WTC11 (cell line): ENCODE data around the gene NR2F1. TPM values are rescaled to one million over a fixed set of nuclear protein-coding genes. Genes with fewer than 3 reads are reported as not detected.

ENCODE experiments used
- ATAC-seq: fragments of 200-7000 bp; cut with Tn5 transposase; 2 replicates; pipeline ENCODE4 v1.10.0; 2021; ENCODE audit warnings: mild to moderate bottlenecking, moderate library complexity
- CTCF ChIA-PET: fragments of 300-600 bp; sonication (Branson Sonifier 250); formaldehyde crosslinking; loops from one replicate; lab custom pipeline; 2021; ENCODE audit warnings: antibody characterized with exemption; lab: Charles Lee
- POLR2A ChIA-PET: fragments of 350-600 bp; sonication (Branson Sonifier 250); formaldehyde crosslinking; loops from one replicate; lab custom pipeline; 2021; ENCODE audit warnings: antibody characterized with exemption; lab: Charles Lee
- DNase-seq: peaks from one replicate; pipeline ENCODE4 v3.0.0; 2021; ENCODE audit warnings: low spot score
- H3K27ac Mint-ChIP-seq: 2 replicates; pipeline ENCODE4 v1.8.0; 2021; ENCODE audit warnings: mixed read lengths
- H3K27me3 Mint-ChIP-seq: 2 replicates; pipeline ENCODE4 v1.8.0; 2021; ENCODE audit warnings: low read depth, mild to moderate bottlenecking, moderate library complexity, mixed read lengths
- H3K36me3 Mint-ChIP-seq: 2 replicates; pipeline ENCODE4 v1.8.0; 2021; ENCODE audit warnings: mixed read lengths
- H3K4me1 Mint-ChIP-seq: 2 replicates; pipeline ENCODE4 v1.8.0; 2022; ENCODE audit warnings: mixed read lengths
- H3K4me3 Mint-ChIP-seq: 2 replicates; pipeline ENCODE4 v1.8.0; 2021; ENCODE audit warnings: mild to moderate bottlenecking, moderate library complexity, mixed read lengths
- H3K9me3 Mint-ChIP-seq: 2 replicates; pipeline ENCODE4 v1.8.0; 2021; ENCODE audit warnings: mixed read lengths
- AR ChIP-seq: fragments of 250-450 bp; sonication (Bioruptor Pico); IDR thresholded peaks from 2 replicates; pipeline ENCODE4 v1.9.0; 2021; ENCODE audit warnings: mild to moderate bottlenecking
- ATF1 ChIP-seq: sonication (generic); formaldehyde crosslinking; IDR thresholded peaks from 2 replicates; pipeline ENCODE4 v1.8.1; 2023; ENCODE audit warnings: mild to moderate bottlenecking, moderate library complexity, missing genetic modification reagents
- CDX4 ChIP-seq: fragments of 250-450 bp; sonication (Bioruptor Pico); IDR thresholded peaks from 2 replicates; pipeline ENCODE4 v1.9.0; 2021; ENCODE audit warnings: moderate library complexity, mild to moderate bottlenecking, inconsistent platforms, borderline replicate concordance
- FOXJ3 ChIP-seq: sonication (generic); formaldehyde crosslinking; IDR thresholded peaks from 2 replicates; pipeline ENCODE4 v1.9.0; 2021; ENCODE audit warnings: missing genetic modification reagents, mild to moderate bottlenecking, borderline replicate concordance
- FOXP4 ChIP-seq: sonication (generic); formaldehyde crosslinking; IDR thresholded peaks from 2 replicates; pipeline ENCODE4 v1.8.0; 2022; ENCODE audit warnings: mild to moderate bottlenecking, missing genetic modification reagents
- GABPB1 ChIP-seq: sonication (generic); formaldehyde crosslinking; IDR thresholded peaks from 2 replicates; pipeline ENCODE4 v1.8.1; 2023; ENCODE audit warnings: mild to moderate bottlenecking, missing genetic modification reagents
- HMGA2 ChIP-seq: fragments of 250-450 bp; sonication (Bioruptor Pico); IDR thresholded peaks from 2 replicates; pipeline ENCODE4 v1.4.0; 2021; ENCODE audit warnings: mild to moderate bottlenecking, moderate library complexity
- HMGXB4 ChIP-seq: sonication (generic); formaldehyde crosslinking; IDR thresholded peaks from 2 replicates; pipeline ENCODE4 v1.8.1; 2023; ENCODE audit warnings: mild to moderate bottlenecking, moderate library complexity, missing genetic modification reagents
- MXD4 ChIP-seq: fragments of 250-450 bp; sonication (Bioruptor Pico); IDR thresholded peaks from 2 replicates; pipeline ENCODE4 v1.8.0; 2021; ENCODE audit warnings: mild to moderate bottlenecking, moderate library complexity, borderline replicate concordance
- MYBL2 ChIP-seq: sonication (generic); formaldehyde crosslinking; IDR thresholded peaks from 2 replicates; pipeline ENCODE4 v1.8.1; 2023; ENCODE audit warnings: mild to moderate bottlenecking, moderate library complexity, missing genetic modification reagents
- SMAD3 ChIP-seq: sonication (generic); formaldehyde crosslinking; IDR thresholded peaks from 2 replicates; pipeline ENCODE4 v1.8.0; 2022; ENCODE audit warnings: missing genetic modification reagents, mild to moderate bottlenecking, borderline replicate concordance
- SP1 ChIP-seq: sonication (generic); formaldehyde crosslinking; conservative IDR thresholded peaks from 2 replicates; pipeline ENCODE4 v1.8.1; 2022; ENCODE audit warnings: missing genetic modification reagents
- TCF7 ChIP-seq: sonication (generic); formaldehyde crosslinking; IDR thresholded peaks from 2 replicates; pipeline ENCODE4 v1.8.0; 2022; ENCODE audit warnings: mild to moderate bottlenecking, low read depth, missing genetic modification reagents, moderate library complexity
- ZNF219 ChIP-seq: sonication (generic); formaldehyde crosslinking; IDR thresholded peaks from 2 replicates; pipeline ENCODE4 v1.8.0; 2023; ENCODE audit warnings: missing genetic modification reagents, mild to moderate bottlenecking, borderline replicate concordance
- ZNF263 ChIP-seq: sonication (generic); formaldehyde crosslinking; IDR thresholded peaks from 2 replicates; pipeline ENCODE4 v1.8.1; 2022; ENCODE audit warnings: low read depth, mild to moderate bottlenecking, moderate library complexity, missing genetic modification reagents
- ZNF317 ChIP-seq: sonication (generic); formaldehyde crosslinking; IDR thresholded peaks from 2 replicates; pipeline ENCODE4 v1.8.1; 2023; ENCODE audit warnings: low read depth, mild to moderate bottlenecking, moderate library complexity, missing genetic modification reagents, borderline replicate concordance
- total RNA-seq: library from RNA; stranded (reverse); gene quantifications from 3 replicates; pipeline ENCODE4 v1.2.3, GENCODE V29; 2021
- TF ChIP-seq, protein P1 (sequence below): fragments of 250-450 bp; sonication (Bioruptor Pico); IDR thresholded peaks from 2 replicates; pipeline ENCODE4 v2.1.2; 2022; ENCODE audit warnings: mild to moderate bottlenecking, moderate library complexity
- TF ChIP-seq, protein P2 (sequence below): sonication (generic); formaldehyde crosslinking; IDR thresholded peaks from 2 replicates; pipeline ENCODE4 v1.8.0; 2023; ENCODE audit warnings: missing genetic modification reagents, mild to moderate bottlenecking, borderline replicate concordance
- TF ChIP-seq, protein P3 (sequence below): sonication (generic); formaldehyde crosslinking; IDR thresholded peaks from 2 replicates; pipeline ENCODE4 v1.8.1; 2022; ENCODE audit warnings: low read depth, missing genetic modification reagents, borderline replicate concordance
- TF ChIP-seq, protein P4 (sequence below): sonication (generic); formaldehyde crosslinking; IDR thresholded peaks from 2 replicates; pipeline ENCODE4 v1.8.1; 2022; ENCODE audit warnings: missing genetic modification reagents, borderline replicate concordance

Gene NR2F1
- total RNA-seq, 1 experiment from 2014 or later: 0.31 TPM

DNA sequence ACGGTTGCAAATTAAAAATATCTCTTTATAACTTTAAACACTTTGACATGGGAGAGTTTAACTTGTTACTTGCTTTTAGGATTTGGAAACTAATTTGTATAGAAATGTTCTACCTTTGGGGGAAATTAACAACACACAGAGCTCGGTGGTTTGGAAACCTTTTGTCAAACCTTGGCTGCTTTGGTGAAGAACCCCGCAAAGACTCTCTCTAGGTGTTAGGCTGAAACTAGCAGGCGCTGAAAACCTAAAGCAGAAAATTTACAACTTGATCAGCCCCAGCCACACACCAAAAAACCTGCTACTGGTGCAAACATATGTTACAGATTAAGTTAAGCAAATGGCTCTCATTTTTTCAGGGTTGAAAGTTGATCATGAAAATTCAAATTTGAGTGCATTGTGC lies 25.8 kb downstream of the NR2F1 start (continued):
- TF ChIP-seq, protein P1, sequence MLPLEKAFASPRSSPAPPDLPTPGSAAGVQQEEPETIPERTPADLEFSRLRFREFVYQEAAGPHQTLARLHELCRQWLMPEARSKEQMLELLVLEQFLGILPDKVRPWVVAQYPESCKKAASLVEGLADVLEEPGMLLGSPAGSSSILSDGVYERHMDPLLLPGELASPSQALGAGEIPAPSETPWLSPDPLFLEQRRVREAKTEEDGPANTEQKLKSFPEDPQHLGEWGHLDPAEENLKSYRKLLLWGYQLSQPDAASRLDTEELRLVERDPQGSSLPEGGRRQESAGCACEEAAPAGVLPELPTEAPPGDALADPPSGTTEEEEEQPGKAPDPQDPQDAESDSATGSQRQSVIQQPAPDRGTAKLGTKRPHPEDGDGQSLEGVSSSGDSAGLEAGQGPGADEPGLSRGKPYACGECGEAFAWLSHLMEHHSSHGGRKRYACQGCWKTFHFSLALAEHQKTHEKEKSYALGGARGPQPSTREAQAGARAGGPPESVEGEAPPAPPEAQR: no peak

GRCh38 chr5:93609762-93610161 lies 26.7 kb downstream of the NR2F1 start:
- TF ChIP-seq FOXP4 (CRISPR knock-in tag) (no peak), GABPB1 (CRISPR knock-in tag) (no peak), CDX4 (no peak), HMGXB4 (CRISPR knock-in tag) (no peak), TCF7 (no peak), MXD4 (CRISPR knock-in tag) (no peak), ZNF219 (no peak), ATF1 (no peak), SP1 (no peak), MYBL2 (no peak), ZNF263 (CRISPR knock-in tag) (no peak), SMAD3 (CRISPR knock-in tag) (no peak), HMGA2 (no peak), AR (CRISPR knock-in tag) (no peak), ZNF317 (no peak), FOXJ3 (no peak)
- TF ChIP-seq, protein P2, sequence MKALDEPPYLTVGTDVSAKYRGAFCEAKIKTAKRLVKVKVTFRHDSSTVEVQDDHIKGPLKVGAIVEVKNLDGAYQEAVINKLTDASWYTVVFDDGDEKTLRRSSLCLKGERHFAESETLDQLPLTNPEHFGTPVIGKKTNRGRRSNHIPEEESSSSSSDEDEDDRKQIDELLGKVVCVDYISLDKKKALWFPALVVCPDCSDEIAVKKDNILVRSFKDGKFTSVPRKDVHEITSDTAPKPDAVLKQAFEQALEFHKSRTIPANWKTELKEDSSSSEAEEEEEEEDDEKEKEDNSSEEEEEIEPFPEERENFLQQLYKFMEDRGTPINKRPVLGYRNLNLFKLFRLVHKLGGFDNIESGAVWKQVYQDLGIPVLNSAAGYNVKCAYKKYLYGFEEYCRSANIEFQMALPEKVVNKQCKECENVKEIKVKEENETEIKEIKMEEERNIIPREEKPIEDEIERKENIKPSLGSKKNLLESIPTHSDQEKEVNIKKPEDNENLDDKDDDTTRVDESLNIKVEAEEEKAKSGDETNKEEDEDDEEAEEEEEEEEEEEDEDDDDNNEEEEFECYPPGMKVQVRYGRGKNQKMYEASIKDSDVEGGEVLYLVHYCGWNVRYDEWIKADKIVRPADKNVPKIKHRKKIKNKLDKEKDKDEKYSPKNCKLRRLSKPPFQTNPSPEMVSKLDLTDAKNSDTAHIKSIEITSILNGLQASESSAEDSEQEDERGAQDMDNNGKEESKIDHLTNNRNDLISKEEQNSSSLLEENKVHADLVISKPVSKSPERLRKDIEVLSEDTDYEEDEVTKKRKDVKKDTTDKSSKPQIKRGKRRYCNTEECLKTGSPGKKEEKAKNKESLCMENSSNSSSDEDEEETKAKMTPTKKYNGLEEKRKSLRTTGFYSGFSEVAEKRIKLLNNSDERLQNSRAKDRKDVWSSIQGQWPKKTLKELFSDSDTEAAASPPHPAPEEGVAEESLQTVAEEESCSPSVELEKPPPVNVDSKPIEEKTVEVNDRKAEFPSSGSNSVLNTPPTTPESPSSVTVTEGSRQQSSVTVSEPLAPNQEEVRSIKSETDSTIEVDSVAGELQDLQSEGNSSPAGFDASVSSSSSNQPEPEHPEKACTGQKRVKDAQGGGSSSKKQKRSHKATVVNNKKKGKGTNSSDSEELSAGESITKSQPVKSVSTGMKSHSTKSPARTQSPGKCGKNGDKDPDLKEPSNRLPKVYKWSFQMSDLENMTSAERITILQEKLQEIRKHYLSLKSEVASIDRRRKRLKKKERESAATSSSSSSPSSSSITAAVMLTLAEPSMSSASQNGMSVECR (CRISPR knock-in tag): no peak
- TF ChIP-seq, protein P3, sequence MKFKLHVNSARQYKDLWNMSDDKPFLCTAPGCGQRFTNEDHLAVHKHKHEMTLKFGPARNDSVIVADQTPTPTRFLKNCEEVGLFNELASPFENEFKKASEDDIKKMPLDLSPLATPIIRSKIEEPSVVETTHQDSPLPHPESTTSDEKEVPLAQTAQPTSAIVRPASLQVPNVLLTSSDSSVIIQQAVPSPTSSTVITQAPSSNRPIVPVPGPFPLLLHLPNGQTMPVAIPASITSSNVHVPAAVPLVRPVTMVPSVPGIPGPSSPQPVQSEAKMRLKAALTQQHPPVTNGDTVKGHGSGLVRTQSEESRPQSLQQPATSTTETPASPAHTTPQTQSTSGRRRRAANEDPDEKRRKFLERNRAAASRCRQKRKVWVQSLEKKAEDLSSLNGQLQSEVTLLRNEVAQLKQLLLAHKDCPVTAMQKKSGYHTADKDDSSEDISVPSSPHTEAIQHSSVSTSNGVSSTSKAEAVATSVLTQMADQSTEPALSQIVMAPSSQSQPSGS (CRISPR knock-in tag): no peak
- TF ChIP-seq, protein P4, sequence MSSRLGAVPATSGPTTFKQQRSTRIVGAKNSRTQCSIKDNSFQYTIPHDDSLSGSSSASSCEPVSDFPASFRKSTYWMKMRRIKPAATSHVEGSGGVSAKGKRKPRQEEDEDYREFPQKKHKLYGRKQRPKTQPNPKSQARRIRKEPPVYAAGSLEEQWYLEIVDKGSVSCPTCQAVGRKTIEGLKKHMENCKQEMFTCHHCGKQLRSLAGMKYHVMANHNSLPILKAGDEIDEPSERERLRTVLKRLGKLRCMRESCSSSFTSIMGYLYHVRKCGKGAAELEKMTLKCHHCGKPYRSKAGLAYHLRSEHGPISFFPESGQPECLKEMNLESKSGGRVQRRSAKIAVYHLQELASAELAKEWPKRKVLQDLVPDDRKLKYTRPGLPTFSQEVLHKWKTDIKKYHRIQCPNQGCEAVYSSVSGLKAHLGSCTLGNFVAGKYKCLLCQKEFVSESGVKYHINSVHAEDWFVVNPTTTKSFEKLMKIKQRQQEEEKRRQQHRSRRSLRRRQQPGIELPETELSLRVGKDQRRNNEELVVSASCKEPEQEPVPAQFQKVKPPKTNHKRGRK (CRISPR knock-in tag): no peak
- H3K4me3 Mint-ChIP-seq: no peak overlapping the region
- DNase-seq: no peak
- H3K4me1 Mint-ChIP-seq: peaks cover 54% of the 10 kb centered on the region
- ChIA-PET CTCF (no interaction called here), POLR2A (no interaction called here)
- no peak for ATAC-seq
- no peak overlapping the region for H3K27ac Mint-ChIP-seq
- no peaks in the 10 kb centered on the region; the same call in 1 of the 2 replicates for H3K27me3 Mint-ChIP-seq
- no peaks in the 10 kb centered on the region for H3K9me3 Mint-ChIP-seq
- peaks cover under 1% of the 10 kb centered on the region; the same call in 1 of the 2 replicates for H3K36me3 Mint-ChIP-seq
